ENCODE measurements around the gene ARHGEF2. TPM values are rescaled to one million over a fixed set of nuclear protein-coding genes. Genes with fewer than 3 reads are reported as not detected.

The ARHGEF2 gene
- total and polyA plus RNA-seq, 9 of the 15 experiments (the other 6 are each of a cell fraction or from before 2014, with no cell fraction given) = 7.1 to 162 (median 62.2) TPM

DNA sequence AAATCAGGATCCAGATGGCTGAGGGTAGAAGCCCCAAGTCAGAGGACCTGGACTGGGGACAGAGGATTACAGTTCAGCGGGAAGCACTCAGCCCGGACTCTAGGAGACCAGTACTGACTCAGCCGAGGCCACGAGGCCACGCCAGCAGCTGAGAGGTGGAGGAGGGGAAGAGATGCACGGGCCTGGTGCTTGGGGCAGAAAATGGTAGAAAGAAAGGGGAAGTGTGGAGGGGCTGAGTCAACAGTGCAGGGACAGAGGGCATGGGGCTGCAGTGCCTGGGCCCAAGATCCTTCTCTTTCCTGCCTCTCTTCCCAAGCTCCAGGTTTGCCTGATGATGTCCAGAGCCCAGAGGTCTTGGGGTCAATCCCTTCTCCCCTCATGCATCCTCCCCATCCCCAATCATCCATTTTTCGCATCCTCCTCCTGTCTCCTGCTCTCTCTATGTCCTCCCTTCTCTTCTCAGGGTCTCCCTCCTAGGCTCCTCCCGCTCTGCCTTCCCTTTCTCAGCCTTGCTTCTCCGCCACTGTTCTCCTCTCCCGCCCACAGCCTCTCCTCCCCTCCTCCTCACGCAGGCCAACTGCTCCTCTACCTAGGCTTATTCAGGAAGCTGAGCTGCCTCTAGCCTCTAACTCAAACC lies 7.7 kb downstream of the ARHGEF2 start (continued):
- TF ChIP-seq, protein P1, sequence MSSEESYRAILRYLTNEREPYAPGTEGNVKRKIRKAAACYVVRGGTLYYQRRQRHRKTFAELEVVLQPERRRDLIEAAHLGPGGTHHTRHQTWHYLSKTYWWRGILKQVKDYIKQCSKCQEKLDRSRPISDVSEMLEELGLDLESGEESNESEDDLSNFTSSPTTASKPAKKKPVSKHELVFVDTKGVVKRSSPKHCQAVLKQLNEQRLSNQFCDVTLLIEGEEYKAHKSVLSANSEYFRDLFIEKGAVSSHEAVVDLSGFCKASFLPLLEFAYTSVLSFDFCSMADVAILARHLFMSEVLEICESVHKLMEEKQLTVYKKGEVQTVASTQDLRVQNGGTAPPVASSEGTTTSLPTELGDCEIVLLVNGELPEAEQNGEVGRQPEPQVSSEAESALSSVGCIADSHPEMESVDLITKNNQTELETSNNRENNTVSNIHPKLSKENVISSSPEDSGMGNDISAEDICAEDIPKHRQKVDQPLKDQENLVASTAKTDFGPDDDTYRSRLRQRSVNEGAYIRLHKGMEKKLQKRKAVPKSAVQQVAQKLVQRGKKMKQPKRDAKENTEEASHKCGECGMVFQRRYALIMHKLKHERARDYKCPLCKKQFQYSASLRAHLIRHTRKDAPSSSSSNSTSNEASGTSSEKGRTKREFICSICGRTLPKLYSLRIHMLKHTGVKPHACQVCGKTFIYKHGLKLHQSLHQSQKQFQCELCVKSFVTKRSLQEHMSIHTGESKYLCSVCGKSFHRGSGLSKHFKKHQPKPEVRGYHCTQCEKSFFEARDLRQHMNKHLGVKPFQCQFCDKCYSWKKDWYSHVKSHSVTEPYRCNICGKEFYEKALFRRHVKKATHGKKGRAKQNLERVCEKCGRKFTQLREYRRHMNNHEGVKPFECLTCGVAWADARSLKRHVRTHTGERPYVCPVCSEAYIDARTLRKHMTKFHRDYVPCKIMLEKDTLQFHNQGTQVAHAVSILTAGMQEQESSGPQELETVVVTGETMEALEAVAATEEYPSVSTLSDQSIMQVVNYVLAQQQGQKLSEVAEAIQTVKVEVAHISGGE (CRISPR knock-in tag; IDR thresholded peaks at IDR 0.05) = 0 out of 6 replicates have a peak, but pooled peaks of 1 of the 3 experiments have one; percentile 15
- TF ChIP-seq, protein P2, sequence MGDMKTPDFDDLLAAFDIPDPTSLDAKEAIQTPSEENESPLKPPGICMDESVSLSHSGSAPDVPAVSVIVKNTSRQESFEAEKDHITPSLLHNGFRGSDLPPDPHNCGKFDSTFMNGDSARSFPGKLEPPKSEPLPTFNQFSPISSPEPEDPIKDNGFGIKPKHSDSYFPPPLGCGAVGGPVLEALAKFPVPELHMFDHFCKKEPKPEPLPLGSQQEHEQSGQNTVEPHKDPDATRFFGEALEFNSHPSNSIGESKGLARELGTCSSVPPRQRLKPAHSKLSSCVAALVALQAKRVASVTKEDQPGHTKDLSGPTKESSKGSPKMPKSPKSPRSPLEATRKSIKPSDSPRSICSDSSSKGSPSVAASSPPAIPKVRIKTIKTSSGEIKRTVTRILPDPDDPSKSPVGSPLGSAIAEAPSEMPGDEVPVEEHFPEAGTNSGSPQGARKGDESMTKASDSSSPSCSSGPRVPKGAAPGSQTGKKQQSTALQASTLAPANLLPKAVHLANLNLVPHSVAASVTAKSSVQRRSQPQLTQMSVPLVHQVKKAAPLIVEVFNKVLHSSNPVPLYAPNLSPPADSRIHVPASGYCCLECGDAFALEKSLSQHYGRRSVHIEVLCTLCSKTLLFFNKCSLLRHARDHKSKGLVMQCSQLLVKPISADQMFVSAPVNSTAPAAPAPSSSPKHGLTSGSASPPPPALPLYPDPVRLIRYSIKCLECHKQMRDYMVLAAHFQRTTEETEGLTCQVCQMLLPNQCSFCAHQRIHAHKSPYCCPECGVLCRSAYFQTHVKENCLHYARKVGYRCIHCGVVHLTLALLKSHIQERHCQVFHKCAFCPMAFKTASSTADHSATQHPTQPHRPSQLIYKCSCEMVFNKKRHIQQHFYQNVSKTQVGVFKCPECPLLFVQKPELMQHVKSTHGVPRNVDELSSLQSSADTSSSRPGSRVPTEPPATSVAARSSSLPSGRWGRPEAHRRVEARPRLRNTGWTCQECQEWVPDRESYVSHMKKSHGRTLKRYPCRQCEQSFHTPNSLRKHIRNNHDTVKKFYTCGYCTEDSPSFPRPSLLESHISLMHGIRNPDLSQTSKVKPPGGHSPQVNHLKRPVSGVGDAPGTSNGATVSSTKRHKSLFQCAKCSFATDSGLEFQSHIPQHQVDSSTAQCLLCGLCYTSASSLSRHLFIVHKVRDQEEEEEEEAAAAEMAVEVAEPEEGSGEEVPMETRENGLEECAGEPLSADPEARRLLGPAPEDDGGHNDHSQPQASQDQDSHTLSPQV (IDR thresholded peaks at IDR 0.05) = peak; percentile 77
- TF ChIP-seq MAFK (IDR thresholded peaks at IDR 0.05; ENCODE audit: low read length) (no peak), MYBL2 (IDR thresholded peaks at IDR 0.05; ENCODE audit: low read depth) (no peak), MYBL2 (CRISPR knock-in tag; IDR thresholded peaks at IDR 0.05; ENCODE audit: borderline replicate concordance) (no peak), POLR3G (IDR thresholded peaks at IDR 0.05; ENCODE audit: extremely low read depth, insufficient read length, insufficient replicate concordance) (no peak), STAG1 (CRISPR knock-in tag; IDR thresholded peaks at IDR 0.05; ENCODE audit: borderline replicate concordance) (no peak), GABPB1 (CRISPR knock-in tag; IDR thresholded peaks at IDR 0.05) (no peak; the same call in 1 of the 2 replicates)
- TF ChIP-seq, protein P3, sequence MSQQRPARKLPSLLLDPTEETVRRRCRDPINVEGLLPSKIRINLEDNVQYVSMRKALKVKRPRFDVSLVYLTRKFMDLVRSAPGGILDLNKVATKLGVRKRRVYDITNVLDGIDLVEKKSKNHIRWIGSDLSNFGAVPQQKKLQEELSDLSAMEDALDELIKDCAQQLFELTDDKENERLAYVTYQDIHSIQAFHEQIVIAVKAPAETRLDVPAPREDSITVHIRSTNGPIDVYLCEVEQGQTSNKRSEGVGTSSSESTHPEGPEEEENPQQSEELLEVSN (IDR thresholded peaks at IDR 0.05; ENCODE audit: borderline replicate concordance in 1 of 2, extremely low read depth in 1 of 2, insufficient read depth in 1 of 2, insufficient read length in 1 of 2, low read depth in 1 of 2, low read length in 1 of 2, poor library complexity in 1 of 2, severe bottlenecking in 1 of 2) = peak; percentile 55 to 80
- TF ChIP-seq, protein P4, sequence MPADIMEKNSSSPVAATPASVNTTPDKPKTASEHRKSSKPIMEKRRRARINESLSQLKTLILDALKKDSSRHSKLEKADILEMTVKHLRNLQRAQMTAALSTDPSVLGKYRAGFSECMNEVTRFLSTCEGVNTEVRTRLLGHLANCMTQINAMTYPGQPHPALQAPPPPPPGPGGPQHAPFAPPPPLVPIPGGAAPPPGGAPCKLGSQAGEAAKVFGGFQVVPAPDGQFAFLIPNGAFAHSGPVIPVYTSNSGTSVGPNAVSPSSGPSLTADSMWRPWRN (IDR thresholded peaks at IDR 0.05; ENCODE audit: low read depth) = no peak
- TF ChIP-seq, protein P5, sequence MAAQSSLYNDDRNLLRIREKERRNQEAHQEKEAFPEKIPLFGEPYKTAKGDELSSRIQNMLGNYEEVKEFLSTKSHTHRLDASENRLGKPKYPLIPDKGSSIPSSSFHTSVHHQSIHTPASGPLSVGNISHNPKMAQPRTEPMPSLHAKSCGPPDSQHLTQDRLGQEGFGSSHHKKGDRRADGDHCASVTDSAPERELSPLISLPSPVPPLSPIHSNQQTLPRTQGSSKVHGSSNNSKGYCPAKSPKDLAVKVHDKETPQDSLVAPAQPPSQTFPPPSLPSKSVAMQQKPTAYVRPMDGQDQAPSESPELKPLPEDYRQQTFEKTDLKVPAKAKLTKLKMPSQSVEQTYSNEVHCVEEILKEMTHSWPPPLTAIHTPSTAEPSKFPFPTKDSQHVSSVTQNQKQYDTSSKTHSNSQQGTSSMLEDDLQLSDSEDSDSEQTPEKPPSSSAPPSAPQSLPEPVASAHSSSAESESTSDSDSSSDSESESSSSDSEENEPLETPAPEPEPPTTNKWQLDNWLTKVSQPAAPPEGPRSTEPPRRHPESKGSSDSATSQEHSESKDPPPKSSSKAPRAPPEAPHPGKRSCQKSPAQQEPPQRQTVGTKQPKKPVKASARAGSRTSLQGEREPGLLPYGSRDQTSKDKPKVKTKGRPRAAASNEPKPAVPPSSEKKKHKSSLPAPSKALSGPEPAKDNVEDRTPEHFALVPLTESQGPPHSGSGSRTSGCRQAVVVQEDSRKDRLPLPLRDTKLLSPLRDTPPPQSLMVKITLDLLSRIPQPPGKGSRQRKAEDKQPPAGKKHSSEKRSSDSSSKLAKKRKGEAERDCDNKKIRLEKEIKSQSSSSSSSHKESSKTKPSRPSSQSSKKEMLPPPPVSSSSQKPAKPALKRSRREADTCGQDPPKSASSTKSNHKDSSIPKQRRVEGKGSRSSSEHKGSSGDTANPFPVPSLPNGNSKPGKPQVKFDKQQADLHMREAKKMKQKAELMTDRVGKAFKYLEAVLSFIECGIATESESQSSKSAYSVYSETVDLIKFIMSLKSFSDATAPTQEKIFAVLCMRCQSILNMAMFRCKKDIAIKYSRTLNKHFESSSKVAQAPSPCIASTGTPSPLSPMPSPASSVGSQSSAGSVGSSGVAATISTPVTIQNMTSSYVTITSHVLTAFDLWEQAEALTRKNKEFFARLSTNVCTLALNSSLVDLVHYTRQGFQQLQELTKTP (IDR thresholded peaks at IDR 0.05; ENCODE audit: low read depth in 1 of 2, partially characterized antibody in 2 of 2) = peak in 1 of 2 experiments; percentile 62

Measured in K562 (cell line).